Measurements from ENCODE around the gene ACOX1. TPM values are rescaled to one million over a fixed set of nuclear protein-coding genes. Genes with fewer than 3 reads are reported as not detected.
A peak's percentile ranks its signal among the peaks of the same experiment; 100 is the strongest.

Gene ACOX1
- polyA plus RNA-seq, 1 of the 3 experiments (the other 2 are of a cell fraction), result 21.5 TPM

GRCh38 chr17:75927286-75927922, 51.6 kb downstream of the ACOX1 start:
- 71% methylated on average over 4 of the region's 6 CpGs for WGBS (ENCODE audit: low lambda C conversion rate)
- Histone ChIP-seq H2AFZ (ENCODE audit: low read depth) (no peak overlapping the region), H4K20me1 (ENCODE audit: insufficient read depth) (no peaks in the 10 kb centered on the region), H3K9me2 (no peaks in the 10 kb centered on the region), H3K79me2 (ENCODE audit: insufficient read depth) (no peaks in the 10 kb centered on the region), H3K9me3 (no peaks in the 10 kb centered on the region), H3K27me3 (ENCODE audit: insufficient read depth) (no peaks in the 10 kb centered on the region), H3K4me3 (ENCODE audit: low read depth in 2 of 2, low read length in 1 of 2) (no peak overlapping the region), H3K4me2 (no peak overlapping the region), H3K36me3 (replicated peaks in 1 of 2; ENCODE audit: control insufficient read depth in 1 of 2, insufficient read depth in 2 of 2, low read length in 1 of 2) (peaks cover 10 to 22% of the 10 kb centered on the region in 2 experiments), H3F3A (replicated peaks; ENCODE audit: insufficient read depth) (no peaks in the 10 kb centered on the region), H3K4me1 (ENCODE audit: control insufficient read depth in 1 of 2, insufficient read depth in 2 of 2, low read depth in 1 of 2, low read length in 1 of 2) (no peaks in the 10 kb centered on the region), H3K9ac (no peak overlapping the region), H3K27ac (ENCODE audit: low read depth in 2 of 2, low read length in 1 of 2) (no peak overlapping the region)
- POLR2A ChIA-PET, result interaction anchor here (0.6 to 1.2 kb wide), 2 partner anchors 14 to 16 kb away, joined by 3 to 4 read pairs; partner anchors contain the start of gene FBF1
- TF ChIP-seq EZH2phosphoT487 (IDR thresholded peaks at IDR 0.05; ENCODE audit: borderline replicate concordance, low read depth) (no peak), RAD21 (IDR thresholded peaks at IDR 0.05; ENCODE audit: low read length) (peak; percentile 29; the same call in 1 of the 2 replicates), NFIC (IDR thresholded peaks at IDR 0.05; ENCODE audit: borderline replicate concordance) (no peak), GATA2 (CRISPR knock-in tag; IDR thresholded peaks at IDR 0.05) (no peak), TCF12 (IDR thresholded peaks at IDR 0.05) (no peak), CTCF (IDR thresholded peaks at IDR 0.05) (peak; percentile 46), SMC3 (IDR thresholded peaks at IDR 0.05; ENCODE audit: low read depth, low read length) (peak; percentile 36; the same call in 1 of the 2 replicates)
- peak; percentile 75 for DNase-seq
- CTCF ChIA-PET, result interaction anchor here (0.9 to 5.7 kb wide), 19 partner anchors 9 to 199 kb away, joined by 3 to 26 read pairs (median 4); partner anchors contain the start of genes ACOX1, CDK3, FBF1 and MRPL38

- Histone ChIP-seq H3F3A (replicated peaks; ENCODE audit: insufficient read depth) (no peaks in the 10 kb centered on the region), H3K4me1 (ENCODE audit: control insufficient read depth in 1 of 2, insufficient read depth in 2 of 2, low read depth in 1 of 2, low read length in 1 of 2) (no peaks in the 10 kb centered on the region), H3K27me3 (ENCODE audit: insufficient read depth) (no peaks in the 10 kb centered on the region), H3K4me2 (no peak overlapping the region), H3K27ac (ENCODE audit: low read depth in 2 of 2, low read length in 1 of 2) (no peak overlapping the region), H3K9ac (no peak overlapping the region), H3K9me2 (no peaks in the 10 kb centered on the region), H2AFZ (ENCODE audit: low read depth) (no peak overlapping the region), H3K36me3 (replicated peaks in 1 of 2; ENCODE audit: control insufficient read depth in 1 of 2, insufficient read depth in 2 of 2, low read length in 1 of 2) (peaks cover 10 to 22% of the 10 kb centered on the region in 2 experiments), H3K9me3 (no peaks in the 10 kb centered on the region), H3K79me2 (ENCODE audit: insufficient read depth) (no peaks in the 10 kb centered on the region), H3K4me3 (ENCODE audit: low read depth in 2 of 2, low read length in 1 of 2) (no peak overlapping the region), H4K20me1 (ENCODE audit: insufficient read depth) (no peaks in the 10 kb centered on the region)
- TF ChIP-seq RCOR1 (IDR thresholded peaks at IDR 0.05; ENCODE audit: low read length) (no peak), CHD2 (IDR thresholded peaks at IDR 0.05; ENCODE audit: low read length, partially characterized antibody) (no peak)
- WGBS (ENCODE audit: low lambda C conversion rate), result 88% methylated on average over 4 of the region's 4 CpGs
- DNase-seq, result no peak
- CTCF ChIA-PET, result interaction anchor here (1.1 to 5.7 kb wide), 11 partner anchors 9 to 88 kb away, joined by 3 to 26 read pairs (median 7); partner anchors contain the start of genes CDK3, FBF1 and MRPL38
- POLR2A ChIA-PET, result interaction anchor here (1.7 kb wide), 1 partner anchor 17 kb away, joined by 4 read pairs; no protein-coding TSS in a partner anchor
Observed at GRCh38 chr17:75926456-75926855, 52.5 kb downstream of the ACOX1 start.

Data from SK-N-SH (cell line).